Testis (tissue), 3 donors: ENCODE results near the gene TMEM119. TPM values are rescaled to one million over a fixed set of nuclear protein-coding genes. Genes with fewer than 3 reads are reported as not detected.

Experiments
- DNase-seq: peaks from one replicate; pipeline ENCODE4 v3.0.0-alpha.2; 2019
- H3K27ac ChIP-seq, 2 donors: fragments of 200-600 bp; sonication (generic); one replicate each; pipeline ENCODE4 v1.5.1; 2019
- H3K27me3 ChIP-seq: fragments of 200-600 bp; sonication (generic); one replicate; pipeline ENCODE4 v1.5.1; 2019
- H3K36me3 ChIP-seq: fragments of 200-600 bp; sonication (generic); one replicate; pipeline ENCODE4 v1.5.1; 2017; ENCODE audit warnings: low read depth; ENCODE audit errors: missing control alignments
- H3K4me1 ChIP-seq: fragments of 200-600 bp; sonication (generic); one replicate; pipeline ENCODE4 v1.5.1; 2019
- H3K4me3 ChIP-seq, 2 donors: fragments of 200-600 bp; sonication (generic); one replicate each; pipeline ENCODE4 v1.5.1; 2017 to 2019
- H3K9me3 ChIP-seq: fragments of 200-600 bp; sonication (generic); one replicate; pipeline ENCODE4 v1.5.1; 2017
- POLR2A ChIP-seq: fragments of 450-650 bp; IDR thresholded peaks from one replicate; pipeline ENCODE4 v1.6.1; 2017; ENCODE audit warnings: antibody characterized with exemption, mild to moderate bottlenecking, moderate library complexity
- WGBS, 2 donors: methylation state at CpG; one replicate each; pipeline ENCODE4 v1.1.5; 2018; 5-methylcytosine and 5-hydroxymethylcytosine counted together
- intact Hi-C: fragments of 100-400 bp; cut with DNase I; formaldehyde crosslinking; loops from one replicate; pipeline ENCODE4 v1.15.1; 2023; ENCODE audit warnings: low total_unique reads
- polyA plus RNA-seq: library from polyadenylated mRNA; stranded (reverse); fragments of 350-450 nt; fragmentation: Illumina TruSeq; extraction: RNeasy Lipid Tissue Mini Kit (QIAGEN cat#74804); gene quantifications from one replicate; pipeline ENCODE4 v1.2.3, GENCODE V29; 2014; ENCODE audit warnings: low read depth, low replicate concordance; ENCODE audit not compliant: insufficient read depth
- total RNA-seq, 2 donors: library from RNA; depleted of rRNA; stranded (reverse); fragments of >200 nt; gene quantifications; one replicate each; pipeline ENCODE4 v1.2.3, GENCODE V29; 2016
- TF ChIP-seq, protein P1 (sequence below), 3 experiments: fragments of 450-650 bp in 2 of 3; fragments of 200-600 bp in 1 of 3; sonication (generic) in 1 of 3; IDR thresholded peaks; one replicate each; pipeline ENCODE4 v1.5.1; 2016 to 2019; ENCODE audit warnings: antibody characterized with exemption in 3 of 3, mild to moderate bottlenecking in 2 of 3, moderate library complexity in 1 of 3

TMEM119 gene
- total and polyA plus RNA-seq, 3 donors from 2014 or later: 5.3 to 17.1 (median 9.6) TPM

GRCh38 chr12:108611884-108612415, 14.1 kb upstream of the TMEM119 start:
- Histone ChIP-seq H3K27ac (no peak overlapping the region), H3K4me1 (peaks cover 10% of the 10 kb centered on the region), H3K4me3 (no peak overlapping the region), H3K9me3 (no peaks in the 10 kb centered on the region), H3K27me3 (no peaks in the 10 kb centered on the region), H3K36me3 (no peaks in the 10 kb centered on the region)
- WGBS, 2 donors: 78 to 100% methylated on average over 3 to 5 of the region's 5 CpGs
- DNase-seq: no peak
- TF ChIP-seq, protein P1, sequence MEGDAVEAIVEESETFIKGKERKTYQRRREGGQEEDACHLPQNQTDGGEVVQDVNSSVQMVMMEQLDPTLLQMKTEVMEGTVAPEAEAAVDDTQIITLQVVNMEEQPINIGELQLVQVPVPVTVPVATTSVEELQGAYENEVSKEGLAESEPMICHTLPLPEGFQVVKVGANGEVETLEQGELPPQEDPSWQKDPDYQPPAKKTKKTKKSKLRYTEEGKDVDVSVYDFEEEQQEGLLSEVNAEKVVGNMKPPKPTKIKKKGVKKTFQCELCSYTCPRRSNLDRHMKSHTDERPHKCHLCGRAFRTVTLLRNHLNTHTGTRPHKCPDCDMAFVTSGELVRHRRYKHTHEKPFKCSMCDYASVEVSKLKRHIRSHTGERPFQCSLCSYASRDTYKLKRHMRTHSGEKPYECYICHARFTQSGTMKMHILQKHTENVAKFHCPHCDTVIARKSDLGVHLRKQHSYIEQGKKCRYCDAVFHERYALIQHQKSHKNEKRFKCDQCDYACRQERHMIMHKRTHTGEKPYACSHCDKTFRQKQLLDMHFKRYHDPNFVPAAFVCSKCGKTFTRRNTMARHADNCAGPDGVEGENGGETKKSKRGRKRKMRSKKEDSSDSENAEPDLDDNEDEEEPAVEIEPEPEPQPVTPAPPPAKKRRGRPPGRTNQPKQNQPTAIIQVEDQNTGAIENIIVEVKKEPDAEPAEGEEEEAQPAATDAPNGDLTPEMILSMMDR (IDR thresholded peaks at IDR 0.05): no peak
- TF ChIP-seq POLR2A: no peak
- intact Hi-C loops: no loop called here

- Histone ChIP-seq H3K27me3 (no peaks in the 10 kb centered on the region), H3K4me3 (no peak overlapping the region), H3K4me1 (peaks cover 10% of the 10 kb centered on the region), H3K9me3 (no peaks in the 10 kb centered on the region), H3K36me3 (no peaks in the 10 kb centered on the region), H3K27ac (no peak overlapping the region)
- intact Hi-C loops: no loop called here
- DNase-seq: no peak
- WGBS, 2 donors: 88 to 90% methylated on average over 14 to 15 of the region's 15 CpGs
- TF ChIP-seq, protein P1 (IDR thresholded peaks at IDR 0.05): no peak
- no peak for TF ChIP-seq POLR2A
Observed at GRCh38 chr12:108610856-108611605, 13.1 kb upstream of the TMEM119 start.

DNA sequence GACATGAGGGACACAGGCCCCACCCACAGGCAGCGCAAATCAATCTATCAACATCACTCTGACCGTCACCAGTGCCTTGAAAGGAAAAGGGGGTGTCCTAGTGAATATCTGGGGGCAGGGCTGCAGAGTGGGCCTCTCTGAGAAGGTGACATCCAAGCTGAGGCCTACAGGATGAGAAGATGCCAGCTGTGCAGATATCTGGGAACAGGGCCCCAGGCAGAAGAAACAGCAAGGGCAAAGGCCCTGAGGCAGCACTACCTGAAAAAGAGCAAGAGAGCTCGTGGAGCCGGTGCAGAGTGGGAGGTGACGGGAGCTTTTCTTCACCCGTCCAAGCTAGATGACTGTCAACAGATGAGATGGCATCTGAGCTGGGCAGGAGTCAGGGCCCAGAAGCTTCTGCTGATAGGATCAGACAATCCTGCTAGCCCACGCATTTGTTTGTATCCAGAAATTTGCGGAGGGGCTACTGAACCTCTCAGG, 12.5 kb upstream of the TMEM119 start:
- Histone ChIP-seq H3K27me3 (no peaks in the 10 kb centered on the region), H3K36me3 (no peaks in the 10 kb centered on the region), H3K9me3 (no peaks in the 10 kb centered on the region), H3K27ac (peak overlapping the region in 1 of 2 donors; percentile 36), H3K4me3 (no peak overlapping the region), H3K4me1 (peaks cover 10% of the 10 kb centered on the region)
- WGBS, 2 donors: 90 to 96% methylated on average over 8 of the region's 8 CpGs
- no peak for DNase-seq
- TF ChIP-seq, protein P1 (IDR thresholded peaks at IDR 0.05): no peak
- no peak for TF ChIP-seq POLR2A
- intact Hi-C loops: no loop called here

- TF ChIP-seq, protein P1 (IDR thresholded peaks at IDR 0.05): no peak
- no peak for TF ChIP-seq POLR2A
- Histone ChIP-seq H3K27me3 (no peaks in the 10 kb centered on the region), H3K4me1 (peaks cover 10% of the 10 kb centered on the region), H3K4me3 (no peak overlapping the region), H3K27ac (peak overlapping the region in 1 of 2 donors; percentile 36), H3K9me3 (no peaks in the 10 kb centered on the region), H3K36me3 (no peaks in the 10 kb centered on the region)
- 49 to 55% methylated on average over 12 to 21 of the region's 21 CpGs for WGBS, 2 donors
- intact Hi-C loops: no loop called here
- peak; percentile 88 for DNase-seq
Observed at GRCh38 chr12:108609537-108610335, 11.9 kb upstream of the TMEM119 start.
